GM12878 (cell line): Measurements from ENCODE around the gene TUB. TPM values are rescaled to one million over a fixed set of nuclear protein-coding genes. Genes with fewer than 3 reads are reported as not detected.

Experiments used
- ATAC-seq: fragments of 200-7000 bp; cut with Tn5 transposase; 3 replicates; pipeline ENCODE4 v1.9.1; 2020; ENCODE audit warnings: mild to moderate bottlenecking, moderate library complexity
- BruUV-seq: library from RNA; stranded (reverse); fragments of 400-500 nt; replicated peaks from 2 replicates; lab custom pipeline; 2021; lab: Mats Ljungman, UMichigan
- CTCF ChIA-PET: fragments of 300-600 bp; sonication (Branson Sonifier 250); formaldehyde crosslinking; extraction: SDS; loops from one replicate; lab custom pipeline; 2021; ENCODE audit warnings: inconsistent platforms; lab: Yijun Ruan, JAX
- POLR2A ChIA-PET: fragments of 350-600 bp; formaldehyde crosslinking; extraction: SDS; loops from one replicate; lab custom pipeline; 2021; ENCODE audit warnings: inconsistent platforms; lab: Charles Lee
- RAD21 ChIA-PET: fragments of 300-600 bp; sonication (Branson Sonifier 250); formaldehyde crosslinking; loops from one replicate; lab custom pipeline; 2023; ENCODE audit warnings: antibody characterized with exemption; ENCODE audit not compliant: unreplicated experiment; lab: Charles Lee
- SMC1A ChIA-PET: fragments of 300-600 bp; sonication (Branson Sonifier 250); formaldehyde crosslinking; loops from one replicate; lab custom pipeline; 2023; ENCODE audit not compliant: unreplicated experiment, uncharacterized antibody; lab: Charles Lee
- DNase-seq: peaks from one replicate; pipeline ENCODE4 v3.0.0-alpha.2; 2011; ENCODE audit warnings: low read depth, low spot score
- FAIRE-seq: peaks from 3 replicates; lab custom pipeline; 2011; peaks lifted over from hg19 to GRCh38; lab: Jason Lieb, UNC
- H2AFZ ChIP-seq: 2 replicates; pipeline ENCODE4 v1.6.0; 2011; ENCODE audit warnings: low read depth, low read length, control low read depth; ENCODE audit not compliant: control insufficient read depth
- H3K27ac ChIP-seq: 2 replicates; pipeline ENCODE4 v1.5.1; 2011; ENCODE audit warnings: control low read depth; ENCODE audit not compliant: control insufficient read depth, insufficient read depth
- H3K27me3 ChIP-seq, 2 experiments: replicated peaks in 1 of 2; 2 replicates each; pipeline versions ENCODE4 v1.6.0 to v1.6.1; 2011; ENCODE audit warnings: low read length in 1 of 2; ENCODE audit not compliant: control insufficient read depth in 2 of 2, insufficient read depth in 2 of 2
- H3K36me3 ChIP-seq, 2 experiments: 2 replicates each; pipeline ENCODE4 v1.5.1; 2011; ENCODE audit warnings: low read length in 1 of 2; ENCODE audit not compliant: control insufficient read depth in 2 of 2, insufficient read depth in 2 of 2
- H3K4me1 ChIP-seq: 2 replicates; pipeline ENCODE4 v1.6.1; 2011; ENCODE audit warnings: mild to moderate bottlenecking, low read length, moderate library complexity, mixed read lengths; ENCODE audit not compliant: control insufficient read depth, insufficient read depth
- H3K4me2 ChIP-seq: 2 replicates; pipeline ENCODE4 v1.6.0; 2011; ENCODE audit warnings: control low read depth; ENCODE audit not compliant: control insufficient read depth, insufficient read depth
- H3K4me3 ChIP-seq: fragments of 200-600 bp; sonication (generic); 2 replicates; pipeline ENCODE4 v1.5.1; 2016
- H3K79me2 ChIP-seq: 2 replicates; pipeline ENCODE4 v1.6.0; 2011; ENCODE audit warnings: low read length; ENCODE audit not compliant: control insufficient read depth, insufficient read depth
- H3K9ac ChIP-seq: 2 replicates; pipeline ENCODE4 v1.8.0; 2011; ENCODE audit warnings: low read length, control low read depth, mixed read lengths; ENCODE audit not compliant: control insufficient read depth, insufficient read depth
- H3K9me3 ChIP-seq: replicated peaks from 3 replicates; pipeline ENCODE4 v1.5.1; 2011; ENCODE audit warnings: mild to moderate bottlenecking, low read length; ENCODE audit not compliant: control insufficient read depth, insufficient read depth
- H4K20me1 ChIP-seq: 2 replicates; pipeline ENCODE4 v1.6.0; 2011; ENCODE audit not compliant: control insufficient read depth, insufficient read depth
- CHD1 ChIP-seq: IDR thresholded peaks from 2 replicates; pipeline ENCODE4 v1.6.1; 2012; ENCODE audit warnings: low read depth, low read length, improper control_type of control experiment
- CREM ChIP-seq: IDR thresholded peaks from 2 replicates; pipeline ENCODE4 v1.6.1; 2014; ENCODE audit warnings: antibody characterized with exemption, low read depth
- IRF4 ChIP-seq: IDR thresholded peaks from 2 replicates; pipeline ENCODE4 v1.6.1; 2011; ENCODE audit warnings: low read depth, low read length
- MEF2A ChIP-seq: IDR thresholded peaks from 2 replicates; pipeline ENCODE4 v1.6.1; 2011; ENCODE audit warnings: low read depth, mild to moderate bottlenecking, low read length, moderate library complexity; ENCODE audit not compliant: insufficient read depth
- PML ChIP-seq: IDR thresholded peaks from 2 replicates; pipeline ENCODE4 v1.6.1; 2012; ENCODE audit warnings: low read length, inconsistent platforms
- RB1 ChIP-seq: fragments of 450-650 bp; formaldehyde crosslinking; IDR thresholded peaks from 2 replicates; pipeline ENCODE4 v1.6.1; 2017; ENCODE audit warnings: mild to moderate bottlenecking, borderline replicate concordance
- SREBF1 ChIP-seq: IDR thresholded peaks from 2 replicates; pipeline ENCODE4 v1.6.1; 2012; ENCODE audit warnings: mild to moderate bottlenecking, low read length
- SRF ChIP-seq, 2 experiments: IDR thresholded peaks; 2 replicates each; pipeline ENCODE4 v1.6.1; 2011; ENCODE audit warnings: low read depth in 2 of 2, low read length in 2 of 2, mild to moderate bottlenecking in 1 of 2, moderate library complexity in 1 of 2
- ZNF207 ChIP-seq: fragments of 450-650 bp; IDR thresholded peaks from 2 replicates; pipeline ENCODE4 v1.6.1; 2014; ENCODE audit warnings: antibody characterized with exemption, mild to moderate bottlenecking, borderline replicate concordance
- WGBS: methylation state at CpG from one replicate; pipeline ENCODE4 v1.1.6; 2016; ENCODE audit warnings: low lambda C conversion rate; ENCODE audit not compliant: insufficient replicate concordance, insufficient coverage; ENCODE audit errors: missing lambda C conversion rate; 5-methylcytosine and 5-hydroxymethylcytosine counted together
- in situ Hi-C: fragments of 300-500 bp; cut with MboI; formaldehyde crosslinking; loops from 9 replicates; pipeline ENCODE4 v1.14.3; 2018; ENCODE audit warnings: mixed read lengths
- intact Hi-C: fragments of 100-400 bp; cut with micrococcal nuclease; formaldehyde crosslinking; loops from one replicate; pipeline ENCODE4 v1.14.2; 2022; ENCODE audit not compliant: unreplicated experiment
- polyA plus RNA-seq, 11 experiments: library from polyadenylated mRNA; depleted of rRNA in 4 of 11; unstranded in 6 of 11; stranded (reverse) in 5 of 11; fragments of >200 nt; fragmentation: Nextera tagmentation in 4 of 11; fragmentation: Illumina TruSeq in 1 of 11; extraction: Ambion mirVana in 4 of 11; extraction: Trizol in 1 of 11; gene quantifications; 1 replicate in 1 of 11; 2 replicates in 10 of 11; pipeline versions ENCODE4 v1.2.1 to v1.2.3, GENCODE V29; 2011 to 2016; ENCODE audit warnings: inconsistent platforms in 2 of 11, missing spikeins in 2 of 11, low read depth in 1 of 11
- total RNA-seq, 4 experiments: library from RNA; depleted of rRNA in 3 of 4; stranded (reverse); fragments of >200 nt in 3 of 4; fragmentation: Illumina TruSeq in 1 of 4; extraction: Trizol in 1 of 4; gene quantifications; 2 replicates each; pipeline versions ENCODE4 v1.2.1 to v1.2.3, GENCODE V29; 2013 to 2021

Gene TUB
- total and polyA plus RNA-seq, 10 of the 15 experiments (the other 5 are each of a cell fraction or from before 2014, with no cell fraction given): 0.01 to 0.06 (median 0.03) TPM; not detected in 6

GRCh38 chr11:8031248-8032115, 49.5 kb upstream of the TUB start:
- H3K4me2 ChIP-seq: no peak overlapping the region
- 48% methylated on average over 29 of the region's 32 CpGs for WGBS
- no peaks in the 10 kb centered on the region for H3K36me3 ChIP-seq
- intact Hi-C loops (loop anchor here (10.0 kb wide), 1 partner anchor 173 kb away; no protein-coding TSS in a partner anchor), in situ Hi-C loops (no loop called here)
- H3K79me2 ChIP-seq: no peaks in the 10 kb centered on the region
- H4K20me1 ChIP-seq: no peaks in the 10 kb centered on the region
- H2AFZ ChIP-seq: no peak overlapping the region
- SMC1A ChIA-PET: interaction anchor here (0.8 to 2.7 kb wide), 3 partner anchors 24 to 66 kb away, joined by 3 to 19 read pairs (median 4); no protein-coding TSS in a partner anchor
- ATAC-seq (no peak), DNase-seq (no peak), FAIRE-seq (no peak)
- RAD21 ChIA-PET: interaction anchor here (0.6 to 4.1 kb wide), 2 partner anchors 63 to 68 kb away, joined by 3 to 30 read pairs; no protein-coding TSS in a partner anchor
- H3K4me1 ChIP-seq: no peaks in the 10 kb centered on the region
- POLR2A ChIA-PET: no interaction called here
- CTCF ChIA-PET: interaction anchor here (1.3 to 3.3 kb wide), 2 partner anchors 10 to 67 kb away, joined by 3 to 16 read pairs; no protein-coding TSS in a partner anchor
- no peaks in the 10 kb centered on the region for H3K9me3 ChIP-seq
- TF ChIP-seq PML (no peak), RB1 (no peak), ZNF207 (no peak), IRF4 (no peak), CHD1 (no peak), SREBF1 (no peak), SRF (IDR thresholded peaks at IDR 0.05; ENCODE audit: low read depth in 2 of 2, low read length in 2 of 2) (no peak), MEF2A (no peak), CREM (no peak)
- BruUV-seq: no TSS peak
- no peak overlapping the region for H3K9ac ChIP-seq
- no peak overlapping the region for H3K4me3 ChIP-seq
- no peak overlapping the region for H3K27ac ChIP-seq
- H3K27me3 ChIP-seq: no peaks in the 10 kb centered on the region; a peak in 1 of 4 replicates
